H1 (cell line): ENCODE results near the gene CDC40. TPM values are rescaled to one million over a fixed set of nuclear protein-coding genes. Genes with fewer than 3 reads are reported as not detected.

ENCODE experiments used
- CTCF ChIA-PET: fragments of 300-600 bp; sonication (Branson Sonifier 250); formaldehyde crosslinking; loops from one replicate; lab custom pipeline; 2021; ENCODE audit not compliant: partially characterized antibody; lab: Charles Lee
- POLR2A ChIA-PET: fragments of 300-600 bp; sonication (Branson Sonifier 250); formaldehyde crosslinking; loops from one replicate; lab custom pipeline; 2021; ENCODE audit warnings: inconsistent platforms; ENCODE audit not compliant: partially characterized antibody; lab: Charles Lee
- DNase-seq, 2 experiments: peaks; one replicate each; pipeline versions ENCODE4 v3.0.0 to v3.0.0-alpha.2; 2010 to 2022; ENCODE audit warnings: low spot score in 2 of 2, low read depth in 1 of 2, mixed read lengths in 1 of 2
- FAIRE-seq: peaks from 2 replicates; lab custom pipeline; 2011; peaks lifted over from hg19 to GRCh38; lab: Jason Lieb, UNC
- H2AFZ ChIP-seq: 2 replicates; pipeline ENCODE4 v1.8.1; 2012; ENCODE audit warnings: low read length, inconsistent platforms
- H2AK5ac ChIP-seq: 2 replicates; pipeline ENCODE4 v1.6.1; 2013; ENCODE audit warnings: low read depth, low read length
- H2BK120ac ChIP-seq: replicated peaks from 2 replicates; pipeline ENCODE3; 2013; ENCODE audit warnings: low read depth, low read length, inconsistent platforms
- H2BK12ac ChIP-seq: 2 replicates; pipeline ENCODE4 v1.6.1; 2013; ENCODE audit warnings: low read depth, low read length
- H2BK15ac ChIP-seq: 2 replicates; pipeline ENCODE4 v1.6.1; 2013; ENCODE audit warnings: low read length
- H2BK20ac ChIP-seq: 2 replicates; pipeline ENCODE4 v1.6.1; 2013; ENCODE audit warnings: low read length
- H2BK5ac ChIP-seq: 2 replicates; pipeline ENCODE4 v1.6.1; 2013; ENCODE audit warnings: low read depth, low read length
- H3K14ac ChIP-seq: 2 replicates; pipeline ENCODE4 v1.6.1; 2013; ENCODE audit warnings: inconsistent platforms; ENCODE audit not compliant: insufficient read length
- H3K18ac ChIP-seq: 2 replicates; pipeline ENCODE4 v1.6.1; 2013; ENCODE audit warnings: low read length; ENCODE audit errors: extremely low read depth
- H3K23ac ChIP-seq: 2 replicates; pipeline ENCODE4 v1.6.1; 2013; ENCODE audit warnings: inconsistent platforms; ENCODE audit not compliant: insufficient read length
- H3K23me2 ChIP-seq: 2 replicates; pipeline ENCODE4 v1.6.1; 2013; ENCODE audit warnings: low read depth, low read length
- H3K27ac ChIP-seq: 2 replicates; pipeline ENCODE4 v1.6.1; 2011; ENCODE audit warnings: low read depth, low read length, inconsistent platforms
- H3K27me3 ChIP-seq, 4 experiments: replicated peaks in 1 of 4; 1 replicate in 1 of 4; 2 replicates in 3 of 4; pipeline versions ENCODE4 v1.6.1 to v1.8.1; 2011 to 2013; ENCODE audit warnings: low read length in 3 of 4, mild to moderate bottlenecking in 3 of 4, inconsistent platforms in 2 of 4, mixed read lengths in 2 of 4, moderate library complexity in 1 of 4; ENCODE audit not compliant: control insufficient read depth in 3 of 4, insufficient read depth in 3 of 4; ENCODE audit errors: extremely low read depth in 1 of 4
- H3K36me3 ChIP-seq, 4 experiments: 2 replicates each; pipeline versions ENCODE4 v1.6.1 to v1.8.1; 2011 to 2013; ENCODE audit warnings: mild to moderate bottlenecking in 4 of 4, low read length in 3 of 4, moderate library complexity in 2 of 4, control low read depth in 1 of 4, inconsistent platforms in 1 of 4; ENCODE audit not compliant: insufficient read depth in 4 of 4, control insufficient read depth in 2 of 4
- H3K4ac ChIP-seq: replicated peaks from 2 replicates; pipeline ENCODE3; 2013; ENCODE audit warnings: low read length, low read depth, mixed read lengths, inconsistent platforms; ENCODE audit not compliant: insufficient read length
- H3K4me1 ChIP-seq, 4 experiments: replicated peaks in 1 of 4; 1 replicate in 1 of 4; 2 replicates in 3 of 4; pipeline versions ENCODE4 v1.6.1 to v1.8.1; 2011 to 2013; ENCODE audit warnings: low read length in 3 of 4, inconsistent platforms in 2 of 4, mixed read lengths in 1 of 4; ENCODE audit not compliant: insufficient read depth in 4 of 4, control insufficient read depth in 3 of 4
- H3K4me2 ChIP-seq, 2 experiments: 2 replicates each; pipeline versions ENCODE4 v1.6.1 to v1.8.1; 2011 to 2013; ENCODE audit warnings: low read depth in 2 of 2, low read length in 2 of 2, control low read depth in 1 of 2, inconsistent platforms in 1 of 2, mild to moderate bottlenecking in 1 of 2; ENCODE audit not compliant: insufficient read depth in 1 of 2
- H3K4me3 ChIP-seq, 4 experiments: fragments of 200-600, 300-600 bp in 1 of 4; sonication (generic), shearing (Covaris generic), sonication (Bioruptor Twin) in 1 of 4; 2 replicates each; pipeline versions ENCODE4 v1.5.1 to v1.8.1; 2011 to 2016; ENCODE audit warnings: low read length in 4 of 4, low read depth in 3 of 4, control low read depth in 2 of 4, inconsistent platforms in 2 of 4, mild to moderate bottlenecking in 2 of 4, mixed read lengths in 1 of 4, moderate library complexity in 1 of 4; ENCODE audit not compliant: insufficient read depth in 2 of 4; ENCODE audit errors: extremely low read depth in 1 of 4
- H3K56ac ChIP-seq: replicated peaks from 2 replicates; pipeline ENCODE3; 2013; ENCODE audit warnings: low read depth, mild to moderate bottlenecking, mixed read lengths, low read length, inconsistent platforms; ENCODE audit not compliant: insufficient read length
- H3K79me1 ChIP-seq: 2 replicates; pipeline ENCODE4 v1.6.1; 2013; ENCODE audit warnings: low read depth, low read length, control low read depth
- H3K79me2 ChIP-seq, 2 experiments: 2 replicates each; pipeline versions ENCODE4 v1.6.1 to v1.8.1; 2012 to 2013; ENCODE audit warnings: low read length in 2 of 2, mild to moderate bottlenecking in 2 of 2, inconsistent platforms in 1 of 2; ENCODE audit not compliant: insufficient read depth in 2 of 2, control insufficient read depth in 1 of 2
- H3K9ac ChIP-seq, 4 experiments: replicated peaks in 1 of 4; 1 replicate in 1 of 4; 2 replicates in 3 of 4; pipeline versions ENCODE4 v1.6.1 to v1.8.1; 2011 to 2013; ENCODE audit warnings: low read depth in 3 of 4, low read length in 3 of 4, control low read depth in 2 of 4, mild to moderate bottlenecking in 2 of 4, moderate library complexity in 2 of 4, inconsistent platforms in 1 of 4; ENCODE audit errors: extremely low read depth in 1 of 4
- H3K9me3 ChIP-seq, 2 experiments: 2 replicates each; pipeline versions ENCODE4 v1.6.1 to v1.8.1; 2012 to 2013; ENCODE audit warnings: mild to moderate bottlenecking in 2 of 2, moderate library complexity in 2 of 2, control low read depth in 1 of 2, inconsistent platforms in 1 of 2, low read depth in 1 of 2, low read length in 1 of 2, mixed read lengths in 1 of 2; ENCODE audit not compliant: insufficient read depth in 2 of 2
- H4K20me1 ChIP-seq, 2 experiments: replicated peaks in 1 of 2; 2 replicates each; pipeline versions ENCODE3 to v1.8.1; 2011 to 2013; ENCODE audit warnings: inconsistent platforms in 2 of 2, low read length in 2 of 2, mild to moderate bottlenecking in 1 of 2; ENCODE audit not compliant: insufficient read depth in 2 of 2, control insufficient read depth in 1 of 2
- H4K5ac ChIP-seq: 2 replicates; pipeline ENCODE4 v1.6.1; 2013; ENCODE audit warnings: low read length, low read depth, mixed read lengths, inconsistent platforms; ENCODE audit not compliant: insufficient read length
- H4K8ac ChIP-seq: 2 replicates; pipeline ENCODE4 v1.8.0; 2013; ENCODE audit warnings: mild to moderate bottlenecking, moderate library complexity, low read length, inconsistent platforms; ENCODE audit not compliant: insufficient read depth; ENCODE audit errors: extremely low read depth
- H4K91ac ChIP-seq: replicated peaks from 2 replicates; pipeline ENCODE3; 2013; ENCODE audit warnings: low read length, mixed read lengths, inconsistent platforms; ENCODE audit not compliant: insufficient read length
- BACH1 ChIP-seq: IDR thresholded peaks from 2 replicates; pipeline ENCODE4 v1.6.1; 2012; ENCODE audit warnings: low read length, improper control_type of control experiment
- BCL11A ChIP-seq, 2 experiments: IDR thresholded peaks; one replicate each; pipeline ENCODE4 v1.6.1; 2011; ENCODE audit warnings: low read depth in 2 of 2, low read length in 2 of 2, mild to moderate bottlenecking in 2 of 2
- CEBPB ChIP-seq: IDR thresholded peaks from 2 replicates; pipeline ENCODE4 v1.6.1; 2012; ENCODE audit warnings: low read depth, low read length
- CREB1 ChIP-seq: IDR thresholded peaks from 2 replicates; pipeline ENCODE4 v1.6.1; 2012; ENCODE audit warnings: inconsistent platforms
- CTCF ChIP-seq, 3 experiments: IDR thresholded peaks; 1 replicate in 2 of 3; 2 replicates in 1 of 3; pipeline versions ENCODE4 v1.5.1 to v1.6.1; 2011; ENCODE audit warnings: low read length in 3 of 3, mild to moderate bottlenecking in 3 of 3, inconsistent platforms in 2 of 3, low read depth in 1 of 3, moderate library complexity in 1 of 3; ENCODE audit not compliant: insufficient read depth in 1 of 3; ENCODE audit errors: control extremely low read depth in 1 of 3
- EZH2 ChIP-seq: fragments of 200-600 bp; sonication (generic); IDR thresholded peaks from 2 replicates; pipeline ENCODE4 v1.7.1; 2012; ENCODE audit warnings: low read depth, mild to moderate bottlenecking, moderate library complexity, low read length, inconsistent platforms; ENCODE audit not compliant: severe bottlenecking
- RXRA ChIP-seq: IDR thresholded peaks from 2 replicates; pipeline ENCODE4 v1.6.1; 2011; ENCODE audit warnings: low read depth, mild to moderate bottlenecking, low read length, moderate library complexity; ENCODE audit not compliant: insufficient read depth
- ZNF274 ChIP-seq: IDR thresholded peaks from 2 replicates; pipeline ENCODE4 v1.7.0; 2012; ENCODE audit warnings: low read length, borderline replicate concordance; ENCODE audit errors: extremely low read depth
- WGBS, 2 experiments: shearing (Covaris generic) in 1 of 2; methylation state at CpG; one replicate each; pipeline versions ENCODE4 v1.1.6 to v1.1.7; 2013 to 2015; ENCODE audit warnings: low lambda C conversion rate in 2 of 2, mixed read lengths in 2 of 2, inconsistent platforms in 1 of 2, low coverage in 1 of 2, missing lambda C conversion rate in 1 of 2; ENCODE audit not compliant: insufficient replicate concordance in 2 of 2, insufficient coverage in 1 of 2, insufficient read length in 1 of 2; ENCODE audit errors: extremely low coverage in 1 of 2, missing lambda C conversion rate in 1 of 2; 5-methylcytosine and 5-hydroxymethylcytosine counted together
- polyA plus RNA-seq, 7 experiments: library from polyadenylated mRNA; depleted of rRNA in 3 of 7; stranded (reverse) in 5 of 7; unstranded in 2 of 7; fragments of >200 nt in 5 of 7; fragments of 200-250 nt in 2 of 7; gene quantifications; 1 replicate in 5 of 7; 2 replicates in 1 of 7; 4 replicates in 1 of 7; pipeline versions ENCODE4 v1.2.1 to v1.2.3, GENCODE V29; 2011 to 2013; ENCODE audit warnings: missing spikeins in 2 of 7, mixed read lengths in 2 of 7
- total RNA-seq: library from RNA; stranded (reverse); fragmentation: NEBNext Ultra II Directional; extraction: Animal tissue kit (Norgen Biotek cat#: 25700); gene quantifications from 2 replicates; pipeline ENCODE4 v1.2.1, GENCODE V29; 2021
- TF ChIP-seq, protein P1 (sequence below): IDR thresholded peaks from 2 replicates; pipeline ENCODE4 v1.6.1; 2012; ENCODE audit warnings: low read length, inconsistent platforms

Gene CDC40
- total and polyA plus RNA-seq, 2 of the 8 experiments (the other 6 are each of a cell fraction or from before 2014, with no cell fraction given), result 7.3 to 27.2 TPM

DNA sequence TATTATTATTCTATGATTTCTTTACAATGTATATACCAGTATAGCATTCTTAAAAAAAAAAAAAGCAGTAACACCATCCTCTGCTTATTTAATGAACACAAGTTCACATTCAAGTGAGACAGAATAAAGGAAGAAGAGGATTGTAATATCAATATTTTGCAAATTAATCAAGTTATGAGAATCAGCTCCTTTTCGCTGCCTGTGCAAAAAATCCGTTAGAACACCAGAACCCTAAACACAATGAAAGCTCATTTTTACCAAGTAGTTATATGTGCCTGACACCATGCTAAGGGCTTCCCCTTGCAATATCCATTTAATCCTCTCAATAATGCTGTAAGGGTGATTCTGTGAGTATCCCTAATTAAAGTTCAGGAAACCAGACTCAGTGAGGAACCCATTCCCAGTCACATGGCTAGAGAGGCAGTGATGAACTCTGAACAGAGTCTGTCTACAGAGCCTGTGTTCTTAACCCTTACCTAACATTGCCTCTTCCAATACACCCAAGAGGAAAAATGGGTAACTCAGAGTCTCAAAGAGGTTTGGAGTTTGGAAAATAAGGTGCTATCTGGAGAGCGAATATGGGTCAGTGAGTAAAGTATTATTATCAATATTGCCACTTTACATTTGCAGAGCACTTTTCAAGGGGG, 66.8 kb downstream of the CDC40 start:
- POLR2A ChIA-PET, result interaction anchor here (1.2 kb wide), 1 partner anchor 32 kb away, joined by 3 read pairs; no protein-coding TSS in a partner anchor
- Histone ChIP-seq H4K5ac (no peak overlapping the region), H3K18ac (no peak overlapping the region), H3K36me3 (no peaks in the 10 kb centered on the region), H3K14ac (no peak overlapping the region), H3K4me1 (peaks cover 0 to 2% (median 0%) of the 10 kb centered on the region in 4 experiments; a peak in 1 of 7 replicates), H2BK12ac (no peak overlapping the region; the same call in 1 of the 2 replicates), H3K27me3 (no peaks in the 10 kb centered on the region), H3K9me3 (no peaks in the 10 kb centered on the region), H3K23ac (no peak overlapping the region), H4K20me1 (no peaks in the 10 kb centered on the region), H3K4ac (no peak overlapping the region), H2BK5ac (no peak overlapping the region), H3K23me2 (no peaks in the 10 kb centered on the region), H3K4me2 (no peak overlapping the region), H3K79me2 (no peaks in the 10 kb centered on the region), H3K56ac (no peak overlapping the region), H3K9ac (no peak overlapping the region), H2BK20ac (no peak overlapping the region), H3K4me3 (no peak overlapping the region), H4K91ac (no peak overlapping the region), H2AK5ac (no peak overlapping the region), H3K79me1 (no peaks in the 10 kb centered on the region), H2BK15ac (no peak overlapping the region), H4K8ac (no peak overlapping the region), H2BK120ac (no peak overlapping the region), H3K27ac (no peak overlapping the region), H2AFZ (no peak overlapping the region)
- FAIRE-seq (no peak), DNase-seq (no peak)
- whole genome bisulfite sequencing, 2 experiments, result 100% methylated on average over 3 of the region's 3 CpGs; no CpG with 5 or more reads in 1 of the 2 experiments
- CTCF ChIA-PET, result interaction anchor here (1.0 to 1.4 kb wide), 3 partner anchors 8 to 48 kb away, joined by 3 to 4 read pairs (median 3); no protein-coding TSS in a partner anchor
- TF ChIP-seq CREB1, result no peak
- TF ChIP-seq BCL11A (IDR thresholded peaks at IDR 0.05; ENCODE audit: low read depth in 2 of 2, low read length in 2 of 2), result no peak
- no peak for TF ChIP-seq EZH2
- TF ChIP-seq RXRA, result no peak
- no peak for TF ChIP-seq BACH1
- no peak for TF ChIP-seq ZNF274
- no peak for TF ChIP-seq CEBPB
- TF ChIP-seq CTCF (IDR thresholded peaks at IDR 0.05; ENCODE audit: control extremely low read depth in 1 of 3, insufficient read depth in 1 of 3, low read depth in 1 of 3, low read length in 3 of 3), result no peak
- TF ChIP-seq, protein P1, sequence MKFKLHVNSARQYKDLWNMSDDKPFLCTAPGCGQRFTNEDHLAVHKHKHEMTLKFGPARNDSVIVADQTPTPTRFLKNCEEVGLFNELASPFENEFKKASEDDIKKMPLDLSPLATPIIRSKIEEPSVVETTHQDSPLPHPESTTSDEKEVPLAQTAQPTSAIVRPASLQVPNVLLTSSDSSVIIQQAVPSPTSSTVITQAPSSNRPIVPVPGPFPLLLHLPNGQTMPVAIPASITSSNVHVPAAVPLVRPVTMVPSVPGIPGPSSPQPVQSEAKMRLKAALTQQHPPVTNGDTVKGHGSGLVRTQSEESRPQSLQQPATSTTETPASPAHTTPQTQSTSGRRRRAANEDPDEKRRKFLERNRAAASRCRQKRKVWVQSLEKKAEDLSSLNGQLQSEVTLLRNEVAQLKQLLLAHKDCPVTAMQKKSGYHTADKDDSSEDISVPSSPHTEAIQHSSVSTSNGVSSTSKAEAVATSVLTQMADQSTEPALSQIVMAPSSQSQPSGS, result no peak
